Stimulated activated memory B cell treated with anti-CD40 and anti-IgM and Interleukin-4, amounts not matched to agents 10 μg/mL and 1 μg/mL and 100 μg/mL, for 72 hours (primary cell): ENCODE results near the gene EVX2.
A peak's percentile ranks its signal among the peaks of the same experiment; 100 is the strongest.

Source experiments
- ATAC-seq: fragments of 150-1000 bp; cut with Tn5 transposase; 2 replicates; pipeline ENCODE4 v1.10.0; 2021
- H3K27ac Mint-ChIP-seq: one replicate; pipeline ENCODE4 v1.8.0; 2022; ENCODE audit warnings: mild to moderate bottlenecking, mixed read lengths
- H3K27me3 Mint-ChIP-seq: one replicate; pipeline ENCODE4 v1.8.0; 2022; ENCODE audit warnings: mixed read lengths
- H3K36me3 Mint-ChIP-seq: one replicate; pipeline ENCODE4 v1.8.0; 2022; ENCODE audit warnings: mixed read lengths
- H3K4me1 Mint-ChIP-seq: one replicate; pipeline ENCODE4 v1.8.0; 2022; ENCODE audit warnings: mixed read lengths
- H3K4me3 Mint-ChIP-seq: one replicate; pipeline ENCODE4 v1.8.0; 2022; ENCODE audit warnings: mild to moderate bottlenecking, moderate library complexity, mixed read lengths
- H3K9me3 Mint-ChIP-seq: one replicate; pipeline ENCODE4 v1.8.0; 2022; ENCODE audit warnings: mixed read lengths

EVX2 gene

DNA sequence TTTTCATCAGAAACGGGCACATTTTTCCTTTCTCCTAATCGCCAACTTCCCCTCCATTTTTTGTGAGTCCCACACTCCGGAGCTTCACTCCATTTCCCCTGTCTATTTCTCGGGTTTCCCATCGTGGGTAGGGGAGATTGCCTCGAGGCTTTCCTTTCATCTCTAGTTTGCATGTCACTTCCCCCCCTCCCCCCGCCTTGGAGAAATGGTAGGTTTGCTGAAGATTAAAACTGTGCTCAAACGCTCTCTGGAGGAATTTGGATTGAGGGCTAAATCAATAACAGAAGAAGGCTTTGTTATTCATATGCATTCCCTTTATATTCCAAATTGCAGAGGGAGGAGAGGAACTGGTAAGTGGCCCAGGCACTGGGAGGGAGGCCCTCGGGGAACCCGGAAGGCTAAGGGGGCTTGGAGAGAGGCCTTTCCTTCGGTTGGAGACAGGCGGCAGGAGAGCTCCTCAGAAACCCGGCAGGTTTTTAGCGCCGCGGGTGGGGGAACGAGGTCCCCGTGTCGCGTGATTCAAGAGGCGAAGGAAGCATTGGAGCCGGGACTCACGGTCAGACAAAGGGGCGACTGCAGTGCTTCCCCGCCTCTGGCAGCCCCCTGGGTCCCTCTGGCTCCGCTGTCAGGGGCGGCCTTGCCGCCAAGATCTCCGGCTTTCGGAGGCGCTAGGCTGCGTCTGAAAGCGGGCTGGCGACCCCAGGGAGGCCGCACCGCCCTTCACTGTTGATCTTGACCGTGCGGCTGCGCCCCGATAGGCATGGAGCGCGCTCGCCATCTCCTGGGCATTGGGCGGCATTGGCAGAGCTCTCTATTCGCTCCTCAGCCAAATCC lies 13.4 kb upstream of the EVX2 start:
- Mint-ChIP-seq H3K27ac (no peak overlapping the region), H3K4me3 (peak overlapping the region; percentile 73), H3K27me3 (peaks cover 87% of the 10 kb centered on the region), H3K36me3 (no peaks in the 10 kb centered on the region), H3K9me3 (no peaks in the 10 kb centered on the region), H3K4me1 (peaks cover 17% of the 10 kb centered on the region)
- ATAC-seq, result peak; percentile 61

DNA sequence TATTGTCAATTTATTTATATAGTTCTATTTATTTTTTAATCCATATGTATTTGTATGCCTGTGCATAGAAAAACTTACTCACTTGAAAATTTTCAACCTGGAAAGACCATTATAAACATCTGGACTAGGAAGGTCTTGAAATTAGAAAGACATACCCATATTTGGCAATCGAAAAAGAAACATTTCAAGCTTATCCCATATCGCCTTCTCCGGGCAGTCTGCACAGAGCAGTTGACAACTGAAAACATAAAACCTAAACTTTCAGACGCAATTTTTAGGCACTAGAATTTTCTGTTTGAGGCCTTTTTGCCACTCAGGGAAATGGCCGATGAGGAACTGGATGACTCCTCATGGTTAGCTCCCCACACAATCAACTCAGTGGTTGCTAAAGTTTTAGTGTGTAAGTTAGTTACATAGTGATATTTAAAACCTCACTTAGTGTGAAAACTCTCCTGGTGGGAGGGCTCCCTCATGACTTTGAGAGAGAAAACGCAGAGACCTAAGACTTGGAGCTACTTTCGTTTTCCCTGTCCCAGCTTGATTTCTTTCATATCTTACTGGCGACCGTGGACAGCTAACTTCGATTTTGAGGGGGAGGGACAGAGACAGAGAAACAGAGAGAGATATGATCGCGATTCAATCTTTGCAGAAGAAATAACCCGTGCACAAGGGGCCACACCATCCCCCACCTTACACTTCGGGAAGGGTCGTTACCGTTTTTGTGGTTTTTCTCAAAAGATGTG lies 12.7 kb upstream of the EVX2 start:
- ATAC-seq, result no peak
- H3K4me1 Mint-ChIP-seq, result peaks cover 22% of the 10 kb centered on the region
- H3K4me3 Mint-ChIP-seq, result peak overlapping the region; percentile 73
- no peaks in the 10 kb centered on the region for H3K9me3 Mint-ChIP-seq
- H3K27me3 Mint-ChIP-seq, result peaks cover 87% of the 10 kb centered on the region
- H3K36me3 Mint-ChIP-seq, result no peaks in the 10 kb centered on the region
- H3K27ac Mint-ChIP-seq, result no peak overlapping the region

- Mint-ChIP-seq H3K9me3 (no peaks in the 10 kb centered on the region), H3K27ac (no peak overlapping the region), H3K4me3 (no peak overlapping the region)
These were observed 11.7 kb upstream of the EVX2 start for GRCh38 chr2:176095421-176095820.

DNA sequence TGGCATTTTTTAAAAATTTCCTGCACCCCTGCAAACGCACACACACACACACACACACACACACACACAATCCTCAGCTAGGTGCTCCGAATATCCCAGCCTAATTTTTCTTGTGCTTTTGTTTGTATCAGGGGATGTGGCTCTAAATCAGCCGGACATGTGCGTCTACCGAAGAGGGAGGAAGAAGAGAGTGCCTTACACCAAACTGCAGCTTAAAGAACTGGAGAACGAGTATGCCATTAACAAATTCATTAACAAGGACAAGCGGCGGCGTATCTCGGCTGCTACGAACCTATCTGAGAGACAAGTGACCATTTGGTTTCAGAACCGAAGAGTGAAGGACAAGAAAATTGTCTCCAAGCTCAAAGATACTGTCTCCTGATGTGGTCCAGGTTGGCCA lies 10.6 kb upstream of the EVX2 start:
- Mint-ChIP-seq H3K9me3 (no peaks in the 10 kb centered on the region), H3K27me3 (peaks cover 88% of the 10 kb centered on the region), H3K27ac (no peak overlapping the region), H3K36me3 (no peaks in the 10 kb centered on the region), H3K4me1 (peaks cover 22% of the 10 kb centered on the region), H3K4me3 (no peak overlapping the region)
- no peak for ATAC-seq

More at GRCh38 chr2:176095421-176095820, 11.7 kb upstream of the EVX2 start:
- no peak for ATAC-seq
- Mint-ChIP-seq H3K36me3 (no peaks in the 10 kb centered on the region), H3K27me3 (peaks cover 86% of the 10 kb centered on the region), H3K4me1 (peaks cover 22% of the 10 kb centered on the region)

- Mint-ChIP-seq H3K9me3 (no peaks in the 10 kb centered on the region), H3K4me1 (peaks cover 22% of the 10 kb centered on the region), H3K27me3 (peaks cover 88% of the 10 kb centered on the region), H3K27ac (no peak overlapping the region), H3K36me3 (no peaks in the 10 kb centered on the region), H3K4me3 (no peak overlapping the region)
- ATAC-seq, result no peak
These were observed 10.1 kb upstream of the EVX2 start for GRCh38 chr2:176093898-176094249.

DNA sequence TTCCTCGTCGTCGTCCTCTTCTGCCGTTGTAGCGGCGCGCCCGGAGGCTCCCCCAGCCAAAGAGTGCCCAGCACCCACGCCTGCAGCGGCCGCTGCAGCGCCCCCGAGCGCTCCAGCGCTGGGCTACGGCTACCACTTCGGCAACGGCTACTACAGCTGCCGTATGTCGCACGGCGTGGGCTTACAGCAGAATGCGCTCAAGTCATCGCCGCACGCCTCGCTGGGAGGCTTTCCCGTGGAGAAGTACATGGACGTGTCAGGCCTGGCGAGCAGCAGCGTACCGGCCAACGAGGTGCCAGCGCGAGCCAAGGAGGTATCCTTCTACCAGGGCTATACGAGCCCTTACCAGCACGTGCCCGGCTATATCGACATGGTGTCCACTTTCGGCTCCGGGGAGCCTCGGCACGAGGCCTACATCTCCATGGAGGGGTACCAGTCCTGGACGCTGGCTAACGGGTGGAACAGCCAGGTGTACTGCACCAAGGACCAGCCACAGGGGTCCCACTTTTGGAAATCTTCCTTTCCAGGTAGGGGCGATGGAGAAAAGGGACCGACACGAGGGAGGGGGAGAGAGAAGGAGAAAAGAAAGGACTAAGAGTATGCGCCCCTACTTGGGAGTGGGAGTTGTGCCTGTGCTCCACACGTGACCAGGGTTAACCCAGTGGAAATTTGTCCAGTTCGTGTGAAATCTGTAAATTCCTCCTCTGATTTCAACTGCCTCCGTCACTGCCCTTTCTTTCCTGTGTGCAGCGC lies 9.6 kb upstream of the EVX2 start:
- Mint-ChIP-seq H3K9me3 (no peaks in the 10 kb centered on the region), H3K27me3 (peaks cover 88% of the 10 kb centered on the region), H3K36me3 (no peaks in the 10 kb centered on the region), H3K27ac (no peak overlapping the region), H3K4me3 (no peak overlapping the region), H3K4me1 (peaks cover 24% of the 10 kb centered on the region)
- ATAC-seq, result no peak

DNA sequence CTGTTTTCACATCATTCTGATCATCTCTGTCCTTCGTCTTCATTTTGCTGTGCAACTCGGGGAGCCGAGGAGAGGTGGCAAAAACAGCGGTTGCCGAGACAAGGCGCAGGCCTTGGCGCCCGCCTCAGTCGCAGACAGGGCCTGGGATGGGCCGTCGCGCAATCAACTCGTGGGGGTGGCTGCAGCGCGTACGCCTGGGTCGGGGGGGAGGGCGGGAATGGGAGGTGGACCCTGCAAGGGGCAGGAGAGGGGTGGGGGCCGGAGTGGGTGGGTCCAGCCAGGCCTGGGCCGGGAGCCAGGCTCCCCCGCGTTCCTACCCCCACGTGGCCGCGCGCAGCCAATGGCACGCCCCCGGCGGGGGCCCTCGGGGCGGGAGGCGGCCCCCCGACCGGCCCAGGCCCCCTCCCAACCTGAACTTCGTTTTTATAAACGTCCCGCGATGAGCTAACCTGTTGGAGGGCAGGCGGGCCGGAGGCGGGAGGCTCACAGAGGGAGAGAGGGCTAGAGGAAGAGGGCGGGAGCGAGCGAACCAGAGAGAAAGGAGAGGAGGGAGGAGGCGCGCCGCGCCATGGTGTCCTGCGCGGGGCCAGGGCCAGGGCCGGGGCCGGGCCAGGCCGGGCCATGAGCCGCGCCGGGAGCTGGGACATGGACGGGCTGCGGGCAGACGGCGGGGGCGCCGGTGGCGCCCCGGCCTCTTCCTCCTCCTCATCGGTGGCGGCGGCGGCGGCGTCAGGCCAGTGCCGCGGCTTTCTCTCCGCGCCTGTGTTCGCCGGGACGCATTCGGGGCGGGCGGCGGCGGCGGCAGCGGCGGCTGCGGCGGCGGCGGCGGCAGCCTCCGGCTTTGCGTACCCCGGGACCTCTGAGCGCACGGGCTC lies 8.7 kb upstream of the EVX2 start, which contains the start of gene HOXD13:
Gene HOXD13, plus strand, starts transcription at position 452 of the 875 bp plus-strand sequence. Its CDS starts 170 bp downstream, at position 622.
- Mint-ChIP-seq H3K27me3 (peaks cover 88% of the 10 kb centered on the region), H3K4me3 (peak within 1 kb of the TSS; percentile 9), H3K36me3 (no peaks in the 10 kb centered on the region), H3K27ac (no peak within 1 kb of the TSS), H3K9me3 (no peaks in the 10 kb centered on the region), H3K4me1 (peaks cover 24% of the 10 kb centered on the region)
- ATAC-seq, result no peak

DNA sequence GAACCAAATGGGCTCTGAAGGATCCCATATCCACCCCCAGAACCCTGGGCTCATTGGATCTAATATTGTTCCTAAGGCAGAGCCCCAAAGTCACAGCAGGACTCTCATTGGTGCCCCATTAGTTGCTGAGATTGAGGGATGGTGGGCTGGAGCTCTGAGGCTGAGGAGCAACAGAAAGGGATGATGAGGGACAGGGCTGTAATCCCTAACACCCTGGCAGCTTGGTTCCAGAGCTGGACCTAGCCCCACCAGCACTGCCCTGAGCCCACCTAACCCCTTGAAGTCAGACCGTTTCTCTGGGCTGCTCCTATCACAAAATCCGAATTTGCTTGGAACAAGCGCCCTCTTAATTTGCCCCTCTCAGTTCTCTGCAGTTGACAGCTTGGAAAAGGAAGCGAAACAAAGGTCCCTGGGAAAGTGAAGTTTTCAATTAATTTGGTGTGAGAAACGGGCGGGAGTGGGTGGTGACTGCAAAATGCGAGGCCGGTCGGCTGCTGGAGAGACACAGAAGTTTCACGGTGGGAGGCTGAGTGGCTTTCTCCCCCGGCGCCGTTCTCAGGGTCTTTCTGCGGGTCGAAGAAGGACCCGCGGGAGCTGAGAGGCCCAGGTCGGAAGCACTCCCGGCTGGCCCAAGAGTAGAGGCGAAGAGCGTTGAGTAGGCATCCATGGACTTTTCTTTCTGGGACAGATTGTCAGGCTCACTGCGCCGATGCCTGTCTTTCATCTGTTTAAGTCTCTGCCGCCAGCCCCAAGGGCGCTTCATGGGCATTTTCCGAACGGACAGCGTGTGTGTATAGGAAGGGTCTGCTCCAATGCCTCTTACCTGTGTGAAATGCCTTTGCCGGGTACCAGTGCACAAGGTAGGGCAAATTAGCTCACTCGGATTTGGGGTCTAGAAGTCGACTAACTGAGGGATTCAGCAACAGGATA lies 7.8 kb upstream of the EVX2 start:
- peaks cover 88% of the 10 kb centered on the region for H3K27me3 Mint-ChIP-seq
- H3K4me3 Mint-ChIP-seq, result peak overlapping the region; percentile 9
- ATAC-seq, result no peak
- no peaks in the 10 kb centered on the region for H3K36me3 Mint-ChIP-seq
- H3K9me3 Mint-ChIP-seq, result peaks cover 3% of the 10 kb centered on the region
- H3K27ac Mint-ChIP-seq, result no peak overlapping the region
- H3K4me1 Mint-ChIP-seq, result peaks cover 15% of the 10 kb centered on the region

DNA sequence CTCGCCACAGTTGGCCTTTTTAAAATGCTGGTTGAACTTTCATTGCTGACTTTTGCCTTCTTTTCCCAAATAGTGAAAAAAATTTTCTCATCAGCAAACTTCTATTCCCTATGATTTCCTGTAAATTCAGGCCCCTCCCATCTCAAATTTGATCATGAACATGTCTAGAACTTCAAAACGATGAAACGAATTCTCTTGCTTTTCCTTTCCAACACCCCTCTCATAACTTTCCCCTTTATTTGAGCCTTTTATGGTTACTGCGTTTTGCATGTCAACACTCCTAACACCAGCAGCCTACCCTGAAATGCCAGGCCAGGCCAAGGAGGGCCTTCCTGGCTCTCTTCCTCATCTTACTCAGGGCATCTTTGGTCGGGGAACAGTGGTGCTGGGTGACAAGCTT lies 7.1 kb upstream of the EVX2 start:
- no peak for ATAC-seq
- Mint-ChIP-seq H3K4me1 (peaks cover 11% of the 10 kb centered on the region), H3K4me3 (no peak overlapping the region), H3K36me3 (no peaks in the 10 kb centered on the region), H3K9me3 (peaks cover 3% of the 10 kb centered on the region), H3K27ac (no peak overlapping the region), H3K27me3 (peaks cover 91% of the 10 kb centered on the region)

DNA sequence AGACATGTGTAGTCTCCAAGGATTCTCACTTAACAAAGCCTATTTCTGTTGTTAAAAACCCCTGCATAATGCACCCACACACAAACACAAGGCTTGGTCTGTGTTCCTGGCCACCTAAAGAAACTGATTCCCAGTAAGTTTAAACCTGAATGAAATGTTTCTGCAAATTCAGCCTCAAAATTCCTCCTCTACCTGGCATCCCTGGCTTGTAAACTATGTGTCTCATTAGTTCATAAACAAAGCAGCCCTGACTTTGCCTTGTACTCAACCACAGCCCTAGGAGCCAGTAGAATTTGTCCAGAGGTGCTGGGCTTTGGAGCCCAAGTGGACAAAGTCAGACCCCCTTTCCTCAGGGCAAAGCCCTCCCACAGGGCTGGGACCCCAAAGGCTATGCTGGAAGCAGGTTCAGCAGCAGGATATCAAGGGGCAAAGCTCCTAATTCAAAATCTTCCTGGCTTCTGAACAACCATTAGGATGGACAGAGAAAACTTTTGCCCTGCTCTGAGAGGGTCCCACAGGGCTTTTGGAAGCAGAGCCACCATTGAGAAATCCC lies 6.2 kb upstream of the EVX2 start:
- H3K27me3 Mint-ChIP-seq, result peaks cover 93% of the 10 kb centered on the region
- H3K4me3 Mint-ChIP-seq, result no peak overlapping the region
- no peaks in the 10 kb centered on the region for H3K36me3 Mint-ChIP-seq
- peaks cover 11% of the 10 kb centered on the region for H3K4me1 Mint-ChIP-seq
- peaks cover 5% of the 10 kb centered on the region for H3K9me3 Mint-ChIP-seq
- H3K27ac Mint-ChIP-seq, result no peak overlapping the region
- no peak for ATAC-seq

GRCh38 chr2:176088937-176089842 lies 5.4 kb upstream of the EVX2 start:
- no peak for ATAC-seq
- Mint-ChIP-seq H3K27me3 (peaks cover 93% of the 10 kb centered on the region), H3K4me1 (peaks cover 11% of the 10 kb centered on the region), H3K9me3 (peaks cover 5% of the 10 kb centered on the region), H3K27ac (no peak overlapping the region), H3K36me3 (no peaks in the 10 kb centered on the region), H3K4me3 (no peak overlapping the region)

DNA sequence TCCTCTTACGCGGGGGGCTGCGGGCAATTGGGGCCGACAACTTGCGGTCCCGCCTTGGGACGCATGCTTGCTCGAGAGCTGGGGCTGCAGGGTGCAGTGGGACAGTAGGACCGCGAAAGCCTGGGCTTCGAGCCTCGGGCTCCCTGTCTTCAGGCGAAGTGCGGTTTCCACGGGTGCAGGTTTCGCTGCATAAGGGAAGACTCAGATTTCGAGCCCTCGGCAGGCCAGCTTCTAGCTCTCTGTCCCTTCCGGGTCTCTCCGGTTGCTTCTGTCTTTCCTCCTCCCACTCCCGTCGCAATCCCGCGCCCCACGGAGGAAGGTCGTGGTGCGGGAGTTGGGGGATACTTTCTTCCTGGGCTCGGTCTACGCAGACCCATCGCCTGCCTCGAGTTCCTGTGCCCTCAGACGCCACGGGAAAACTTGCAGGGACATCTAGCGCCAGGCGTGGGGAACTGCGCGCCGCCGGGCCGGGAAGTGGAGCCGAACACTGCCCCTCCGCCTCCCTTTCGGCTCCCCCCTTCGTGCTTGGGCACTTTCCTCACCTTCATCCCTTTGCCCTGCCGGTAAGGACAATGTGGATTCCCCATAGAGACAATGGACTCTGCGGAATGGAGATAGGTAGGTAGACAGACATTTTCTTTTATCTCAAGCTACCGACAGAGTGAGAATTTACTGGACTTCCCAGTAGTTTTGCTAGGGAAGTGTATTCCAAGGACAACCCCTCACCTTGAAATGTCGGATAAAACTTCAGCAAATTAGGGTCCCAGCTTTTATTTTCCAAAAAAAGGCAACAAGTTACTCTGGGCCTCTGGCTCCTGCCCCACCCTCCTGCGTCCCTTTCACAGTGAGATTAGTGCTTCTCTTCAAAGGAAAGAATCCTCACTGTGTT lies 4.5 kb upstream of the EVX2 start:
- peak overlapping the region; percentile 49 for H3K4me3 Mint-ChIP-seq
- peaks cover 11% of the 10 kb centered on the region for H3K4me1 Mint-ChIP-seq
- peaks cover 8% of the 10 kb centered on the region for H3K9me3 Mint-ChIP-seq
- H3K27ac Mint-ChIP-seq, result no peak overlapping the region
- H3K27me3 Mint-ChIP-seq, result peaks cover 93% of the 10 kb centered on the region
- no peaks in the 10 kb centered on the region for H3K36me3 Mint-ChIP-seq
- ATAC-seq, result no peak
